Bronchial smooth muscle cell (primary cell): ENCODE results near the gene PHOX2B. TPM values are rescaled to one million over a fixed set of nuclear protein-coding genes. Genes with fewer than 3 reads are reported as not detected.

Experiments
- total RNA-seq: library from RNA; depleted of rRNA; stranded (reverse); fragments of >200 nt; gene quantifications from 2 replicates; pipeline ENCODE4 v1.2.1, GENCODE V29; 2014

The PHOX2B gene
- not detected in 2 replicates for total RNA-seq

DNA sequence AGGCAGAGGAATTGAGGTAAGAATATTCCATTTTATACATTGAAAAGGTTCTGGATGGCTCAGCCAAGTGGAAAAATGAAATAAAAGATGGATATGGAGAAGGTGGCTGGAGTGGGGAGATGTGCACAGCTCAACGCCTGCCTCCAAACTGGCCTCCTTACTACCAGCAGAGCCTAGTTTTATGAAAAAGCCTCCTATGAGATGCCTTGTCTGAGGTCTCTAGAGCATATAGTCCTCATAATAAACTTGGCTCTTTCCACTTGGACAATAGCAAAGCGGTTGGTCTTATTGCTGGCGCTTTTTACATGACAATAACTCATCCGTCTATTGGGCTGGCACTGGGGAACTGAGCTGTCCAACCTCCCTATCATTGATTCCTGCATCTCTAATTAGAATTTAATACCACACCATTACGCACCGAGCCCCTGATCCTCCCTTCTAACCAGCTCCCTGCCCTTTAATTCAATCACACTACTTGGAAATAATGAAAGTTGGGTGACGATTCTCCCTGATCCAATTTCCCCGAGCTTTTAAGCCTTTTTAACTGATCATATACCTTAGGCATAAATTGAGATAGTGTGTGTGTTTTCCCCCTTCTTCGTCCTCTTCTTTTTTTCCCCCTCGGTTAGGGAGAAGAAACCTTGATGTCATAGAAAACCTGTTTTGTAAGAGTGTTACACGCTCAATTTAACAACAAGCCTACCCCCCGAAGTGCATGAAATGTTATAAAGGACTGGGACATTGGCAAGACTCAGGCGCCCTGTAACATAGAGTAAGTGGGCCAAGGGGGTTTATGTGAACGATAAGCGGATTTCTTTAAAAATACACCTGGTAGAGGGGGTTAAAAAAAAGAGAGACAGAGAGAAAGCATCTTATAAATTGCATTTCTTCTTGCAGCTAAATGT is at the start of gene PHOX2B:
Gene PHOX2B, minus strand, starts transcription at position 155 of the 905 bp plus-strand sequence. Its CDS starts 115 bp downstream, at position 40.

Other genes with a start within 250 kb of the PHOX2B start
- gene LIMCH1, start 210.6 kb downstream of the PHOX2B start, total RNA-seq: 0.17 and 4.9 TPM in 2 replicates
- 18.0 and 20.4 TPM in 2 replicates for gene TMEM33, start 186.7 kb upstream of the PHOX2B start, total RNA-seq
- under 0.01 TPM in 1 of 2 replicates, not detected in the other for gene DCAF4L1, start 233.0 kb upstream of the PHOX2B start, total RNA-seq
- 43.8 and 45.4 TPM in 2 replicates for gene SLC30A9, start 241.8 kb upstream of the PHOX2B start, total RNA-seq